Measurements from ENCODE around the gene PDXK. TPM values are rescaled to one million over a fixed set of nuclear protein-coding genes. Genes with fewer than 3 reads are reported as not detected.

The PDXK gene
- total and polyA plus RNA-seq, 10 of the 15 experiments (the other 5 are each of a cell fraction or from before 2014, with no cell fraction given) = 3.7 to 141 (median 60.0) TPM

- TF ChIP-seq EED (IDR thresholded peaks at IDR 0.05; ENCODE audit: low read depth) (no peak), PRDM15 (CRISPR knock-in tag; IDR thresholded peaks at IDR 0.05) (no peak), FOXM1 (IDR thresholded peaks at IDR 0.05; ENCODE audit: low read depth, low read length) (no peak), CHD4 (IDR thresholded peaks at IDR 0.05) (no peak), CBFB (IDR thresholded peaks at IDR 0.05; ENCODE audit: low read depth) (no peak), IRF3 (IDR thresholded peaks at IDR 0.05) (no peak), FOS (IDR thresholded peaks at IDR 0.05; ENCODE audit: borderline replicate concordance, extremely low read depth, insufficient read length) (no peak), RUNX3 (IDR thresholded peaks at IDR 0.05; ENCODE audit: low read length) (no peak), CBX5 (IDR thresholded peaks at IDR 0.05; ENCODE audit: low read depth) (no peak), NBN (IDR thresholded peaks at IDR 0.05) (no peak), MYB (IDR thresholded peaks at IDR 0.05; ENCODE audit: borderline replicate concordance, low read depth, low read length) (no peak)
Observed at GRCh38 chr21:43739621-43740435, 20.9 kb downstream of the PDXK start (continued).

Data from GM12878 (cell line).